MM.1S (cell line): ENCODE results near the gene CISTR.
A peak's percentile ranks its signal among the peaks of the same experiment; 100 is the strongest.

Experiments used
- EZH2 ChIP-seq: fragments of 300-600 bp; sonication (generic); optimal IDR thresholded peaks from 2 replicates; pipeline ENCODE3; 2017; ENCODE audit warnings: low read depth, mild to moderate bottlenecking, antibody characterized with exemption, low read length, mixed read lengths
- EZH2phosphoT487 ChIP-seq: fragments of 300-600 bp; sonication (generic); IDR thresholded peaks from 2 replicates; pipeline ENCODE4 v1.6.1; 2018; ENCODE audit warnings: antibody characterized with exemption, low read length
- TF ChIP-seq, protein P1 (sequence below): fragments of 300-600 bp; sonication (generic); IDR thresholded peaks from 2 replicates; pipeline ENCODE4 v1.5.1; 2016; ENCODE audit warnings: antibody characterized with exemption, low read length, mixed read lengths

GRCh38 chr12:53743266-53744129 is 8.3 kb downstream of the CISTR start:
- TF ChIP-seq EZH2 (no peak), EZH2phosphoT487 (no peak)
- TF ChIP-seq, protein P1, sequence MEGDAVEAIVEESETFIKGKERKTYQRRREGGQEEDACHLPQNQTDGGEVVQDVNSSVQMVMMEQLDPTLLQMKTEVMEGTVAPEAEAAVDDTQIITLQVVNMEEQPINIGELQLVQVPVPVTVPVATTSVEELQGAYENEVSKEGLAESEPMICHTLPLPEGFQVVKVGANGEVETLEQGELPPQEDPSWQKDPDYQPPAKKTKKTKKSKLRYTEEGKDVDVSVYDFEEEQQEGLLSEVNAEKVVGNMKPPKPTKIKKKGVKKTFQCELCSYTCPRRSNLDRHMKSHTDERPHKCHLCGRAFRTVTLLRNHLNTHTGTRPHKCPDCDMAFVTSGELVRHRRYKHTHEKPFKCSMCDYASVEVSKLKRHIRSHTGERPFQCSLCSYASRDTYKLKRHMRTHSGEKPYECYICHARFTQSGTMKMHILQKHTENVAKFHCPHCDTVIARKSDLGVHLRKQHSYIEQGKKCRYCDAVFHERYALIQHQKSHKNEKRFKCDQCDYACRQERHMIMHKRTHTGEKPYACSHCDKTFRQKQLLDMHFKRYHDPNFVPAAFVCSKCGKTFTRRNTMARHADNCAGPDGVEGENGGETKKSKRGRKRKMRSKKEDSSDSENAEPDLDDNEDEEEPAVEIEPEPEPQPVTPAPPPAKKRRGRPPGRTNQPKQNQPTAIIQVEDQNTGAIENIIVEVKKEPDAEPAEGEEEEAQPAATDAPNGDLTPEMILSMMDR: peak; percentile 96
